ENCODE data around the gene IRX6. TPM values are rescaled to one million over a fixed set of nuclear protein-coding genes. Genes with fewer than 3 reads are reported as not detected.

IRX6 gene
- total and polyA plus RNA-seq, 2 experiments from 2014 or later: 0.10 TPM; not detected in 1

GRCh38 chr16:55294129-55294528, 29.9 kb upstream of the IRX6 start:
- ATAC-seq (no peak), DNase-seq (ENCODE audit: low spot score) (peak; percentile 51)
- no peak overlapping the region for H3K4me3 Mint-ChIP-seq
- no peaks in the 10 kb centered on the region for H4K20me1 ChIP-seq (replicated peaks; ENCODE audit: insufficient read depth)
- H3K4me1 ChIP-seq (ENCODE audit: insufficient read depth): peaks cover 11% of the 10 kb centered on the region
- H3K27ac Mint-ChIP-seq: no peak overlapping the region
- H3K9me2 ChIP-seq (ENCODE audit: insufficient read depth): no peaks in the 10 kb centered on the region
- H3K27me3 Mint-ChIP-seq (ENCODE audit: insufficient read depth, low read depth, poor library complexity): peaks cover 10% of the 10 kb centered on the region
- H3K4me2 ChIP-seq: no peak overlapping the region
- no peaks in the 10 kb centered on the region for H3F3A ChIP-seq (replicated peaks; ENCODE audit: low read depth)
- H3K9me3 Mint-ChIP-seq: peaks cover 14% of the 10 kb centered on the region
- no peaks in the 10 kb centered on the region for H3K79me2 ChIP-seq (replicated peaks; ENCODE audit: insufficient read depth)
- H2AFZ ChIP-seq: no peak overlapping the region
- peaks cover 3% of the 10 kb centered on the region; the same call in 1 of the 3 replicates for H3K36me3 Mint-ChIP-seq (ENCODE audit: low read depth)
- H3K36me3 ChIP-seq (ENCODE audit: insufficient read depth): no peaks in the 10 kb centered on the region
- peaks cover 24% of the 10 kb centered on the region for H3K4me1 Mint-ChIP-seq
- TF ChIP-seq POLR2AphosphoS5 (IDR thresholded peaks at IDR 0.05; ENCODE audit: low read depth): no peak
- TF ChIP-seq JUNB (IDR thresholded peaks at IDR 0.05; ENCODE audit: unreplicated experiment): no peak
- TF ChIP-seq CTCF (conservative IDR thresholded peaks at IDR 0.05; ENCODE audit: low read depth in 2 of 2): peak; percentile 54
- H3K27ac ChIP-seq (ENCODE audit: low read depth): no peak overlapping the region
- H3K27me3 ChIP-seq (ENCODE audit: insufficient read depth): no peaks in the 10 kb centered on the region
- H3K4me3 ChIP-seq: no peak overlapping the region

GRCh38 chr16:55294931-55295342, 29.1 kb upstream of the IRX6 start:
- Histone ChIP-seq H3K4me1 (ENCODE audit: insufficient read depth) (peaks cover 11% of the 10 kb centered on the region), H3K9me2 (ENCODE audit: insufficient read depth) (no peaks in the 10 kb centered on the region), H3K4me3 (no peak overlapping the region), H4K20me1 (replicated peaks; ENCODE audit: insufficient read depth) (no peaks in the 10 kb centered on the region), H3K36me3 (ENCODE audit: insufficient read depth) (no peaks in the 10 kb centered on the region), H3F3A (replicated peaks; ENCODE audit: low read depth) (no peaks in the 10 kb centered on the region), H3K27me3 (ENCODE audit: insufficient read depth) (no peaks in the 10 kb centered on the region), H3K79me2 (replicated peaks; ENCODE audit: insufficient read depth) (no peaks in the 10 kb centered on the region), H3K27ac (ENCODE audit: low read depth) (no peak overlapping the region), H3K4me2 (no peak overlapping the region), H2AFZ (no peak overlapping the region)
- Mint-ChIP-seq H3K36me3 (ENCODE audit: low read depth) (peaks cover 3% of the 10 kb centered on the region; the same call in 1 of the 3 replicates), H3K4me3 (no peak overlapping the region), H3K27me3 (ENCODE audit: insufficient read depth, low read depth, poor library complexity) (peaks cover 7% of the 10 kb centered on the region), H3K9me3 (peaks cover 14% of the 10 kb centered on the region), H3K4me1 (peaks cover 24% of the 10 kb centered on the region), H3K27ac (no peak overlapping the region)
- no peak for ATAC-seq
- no peak for DNase-seq (ENCODE audit: low spot score)
- TF ChIP-seq NANOG (IDR thresholded peaks at IDR 0.05; ENCODE audit: borderline replicate concordance) (no peak), JUNB (IDR thresholded peaks at IDR 0.05; ENCODE audit: unreplicated experiment) (no peak), ETS1 (IDR thresholded peaks at IDR 0.05) (no peak), CREB1 (CRISPR knock-in tag; IDR thresholded peaks at IDR 0.05; ENCODE audit: low read depth) (no peak), STAT1 (IDR thresholded peaks at IDR 0.05; ENCODE audit: unreplicated experiment) (no peak), REST (IDR thresholded peaks at IDR 0.05; ENCODE audit: unreplicated experiment) (no peak), ZNF114 (CRISPR knock-in tag; IDR thresholded peaks at IDR 0.05) (no peak)
- TF ChIP-seq, protein P1, sequence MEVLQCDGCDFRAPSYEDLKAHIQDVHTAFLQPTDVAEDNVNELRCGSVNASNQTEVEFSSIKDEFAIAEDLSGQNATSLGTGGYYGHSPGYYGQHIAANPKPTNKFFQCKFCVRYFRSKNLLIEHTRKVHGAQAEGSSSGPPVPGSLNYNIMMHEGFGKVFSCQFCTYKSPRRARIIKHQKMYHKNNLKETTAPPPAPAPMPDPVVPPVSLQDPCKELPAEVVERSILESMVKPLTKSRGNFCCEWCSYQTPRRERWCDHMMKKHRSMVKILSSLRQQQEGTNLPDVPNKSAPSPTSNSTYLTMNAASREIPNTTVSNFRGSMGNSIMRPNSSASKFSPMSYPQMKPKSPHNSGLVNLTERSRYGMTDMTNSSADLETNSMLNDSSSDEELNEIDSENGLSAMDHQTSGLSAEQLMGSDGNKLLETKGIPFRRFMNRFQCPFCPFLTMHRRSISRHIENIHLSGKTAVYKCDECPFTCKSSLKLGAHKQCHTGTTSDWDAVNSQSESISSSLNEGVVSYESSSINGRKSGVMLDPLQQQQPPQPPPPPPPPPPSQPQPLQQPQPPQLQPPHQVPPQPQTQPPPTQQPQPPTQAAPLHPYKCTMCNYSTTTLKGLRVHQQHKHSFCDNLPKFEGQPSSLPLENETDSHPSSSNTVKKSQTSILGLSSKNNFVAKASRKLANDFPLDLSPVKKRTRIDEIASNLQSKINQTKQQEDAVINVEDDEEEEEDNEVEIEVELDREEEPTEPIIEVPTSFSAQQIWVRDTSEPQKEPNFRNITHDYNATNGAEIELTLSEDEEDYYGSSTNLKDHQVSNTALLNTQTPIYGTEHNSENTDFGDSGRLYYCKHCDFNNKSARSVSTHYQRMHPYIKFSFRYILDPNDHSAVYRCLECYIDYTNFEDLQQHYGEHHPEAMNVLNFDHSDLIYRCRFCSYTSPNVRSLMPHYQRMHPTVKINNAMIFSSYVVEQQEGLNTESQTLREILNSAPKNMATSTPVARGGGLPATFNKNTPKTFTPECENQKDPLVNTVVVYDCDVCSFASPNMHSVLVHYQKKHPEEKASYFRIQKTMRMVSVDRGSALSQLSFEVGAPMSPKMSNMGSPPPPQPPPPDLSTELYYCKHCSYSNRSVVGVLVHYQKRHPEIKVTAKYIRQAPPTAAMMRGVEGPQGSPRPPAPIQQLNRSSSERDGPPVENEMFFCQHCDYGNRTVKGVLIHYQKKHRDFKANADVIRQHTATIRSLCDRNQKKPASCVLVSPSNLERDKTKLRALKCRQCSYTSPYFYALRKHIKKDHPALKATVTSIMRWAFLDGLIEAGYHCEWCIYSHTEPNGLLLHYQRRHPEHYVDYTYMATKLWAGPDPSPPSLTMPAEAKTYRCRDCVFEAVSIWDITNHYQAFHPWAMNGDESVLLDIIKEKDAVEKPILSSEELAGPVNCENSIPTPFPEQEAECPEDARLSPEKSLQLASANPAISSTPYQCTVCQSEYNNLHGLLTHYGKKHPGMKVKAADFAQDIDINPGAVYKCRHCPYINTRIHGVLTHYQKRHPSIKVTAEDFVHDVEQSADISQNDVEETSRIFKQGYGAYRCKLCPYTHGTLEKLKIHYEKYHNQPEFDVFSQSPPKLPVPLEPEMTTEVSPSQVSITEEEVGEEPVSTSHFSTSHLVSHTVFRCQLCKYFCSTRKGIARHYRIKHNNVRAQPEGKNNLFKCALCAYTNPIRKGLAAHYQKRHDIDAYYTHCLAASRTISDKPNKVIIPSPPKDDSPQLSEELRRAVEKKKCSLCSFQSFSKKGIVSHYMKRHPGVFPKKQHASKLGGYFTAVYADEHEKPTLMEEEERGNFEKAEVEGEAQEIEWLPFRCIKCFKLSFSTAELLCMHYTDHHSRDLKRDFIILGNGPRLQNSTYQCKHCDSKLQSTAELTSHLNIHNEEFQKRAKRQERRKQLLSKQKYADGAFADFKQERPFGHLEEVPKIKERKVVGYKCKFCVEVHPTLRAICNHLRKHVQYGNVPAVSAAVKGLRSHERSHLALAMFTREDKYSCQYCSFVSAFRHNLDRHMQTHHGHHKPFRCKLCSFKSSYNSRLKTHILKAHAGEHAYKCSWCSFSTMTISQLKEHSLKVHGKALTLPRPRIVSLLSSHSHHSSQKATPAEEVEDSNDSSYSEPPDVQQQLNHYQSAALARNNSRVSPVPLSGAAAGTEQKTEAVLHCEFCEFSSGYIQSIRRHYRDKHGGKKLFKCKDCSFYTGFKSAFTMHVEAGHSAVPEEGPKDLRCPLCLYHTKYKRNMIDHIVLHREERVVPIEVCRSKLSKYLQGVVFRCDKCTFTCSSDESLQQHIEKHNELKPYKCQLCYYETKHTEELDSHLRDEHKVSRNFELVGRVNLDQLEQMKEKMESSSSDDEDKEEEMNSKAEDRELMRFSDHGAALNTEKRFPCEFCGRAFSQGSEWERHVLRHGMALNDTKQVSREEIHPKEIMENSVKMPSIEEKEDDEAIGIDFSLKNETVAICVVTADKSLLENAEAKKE (CRISPR knock-in tag; IDR thresholded peaks at IDR 0.05): no peak

Measured in GM23338 (cell line).